Prostate gland (tissue), 2 donors: ENCODE results near the gene C1orf50.

Experiments used
- POLR2A ChIP-seq: fragments of 450-650 bp; IDR thresholded peaks from one replicate; pipeline ENCODE4 v1.6.1; 2016; ENCODE audit warnings: antibody characterized with exemption, mild to moderate bottlenecking
- TF ChIP-seq, protein P1 (sequence below), 4 experiments: fragments of 200-600 bp in 2 of 4; fragments of 450-650 bp in 2 of 4; sonication (generic) in 2 of 4; IDR thresholded peaks; 1 replicate in 3 of 4; 2 replicates in 1 of 4; pipeline ENCODE4 v1.5.1; 2016 to 2019; ENCODE audit warnings: antibody characterized with exemption in 4 of 4, mild to moderate bottlenecking in 2 of 4, moderate library complexity in 2 of 4

DNA sequence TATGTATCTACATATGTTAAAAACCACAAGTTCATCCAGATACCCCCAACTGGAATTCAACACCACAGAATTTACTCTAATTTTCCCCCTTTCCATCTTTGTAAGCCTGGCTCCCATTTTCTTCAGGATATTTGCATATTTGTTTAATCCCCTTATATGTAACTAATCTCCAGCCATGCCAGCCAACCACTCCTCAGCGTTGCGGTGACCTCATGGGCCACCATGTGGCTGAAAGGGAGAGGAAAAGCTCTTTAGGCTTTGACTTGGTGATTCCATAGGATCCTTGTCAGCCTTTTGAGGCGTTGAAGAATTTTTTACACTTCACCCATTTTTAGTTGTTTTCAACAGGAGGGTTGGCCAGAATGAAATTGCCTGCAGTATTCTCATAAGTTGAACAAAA, 37.0 kb upstream of the C1orf50 start:
- no peak for TF ChIP-seq POLR2A
- TF ChIP-seq, protein P1, sequence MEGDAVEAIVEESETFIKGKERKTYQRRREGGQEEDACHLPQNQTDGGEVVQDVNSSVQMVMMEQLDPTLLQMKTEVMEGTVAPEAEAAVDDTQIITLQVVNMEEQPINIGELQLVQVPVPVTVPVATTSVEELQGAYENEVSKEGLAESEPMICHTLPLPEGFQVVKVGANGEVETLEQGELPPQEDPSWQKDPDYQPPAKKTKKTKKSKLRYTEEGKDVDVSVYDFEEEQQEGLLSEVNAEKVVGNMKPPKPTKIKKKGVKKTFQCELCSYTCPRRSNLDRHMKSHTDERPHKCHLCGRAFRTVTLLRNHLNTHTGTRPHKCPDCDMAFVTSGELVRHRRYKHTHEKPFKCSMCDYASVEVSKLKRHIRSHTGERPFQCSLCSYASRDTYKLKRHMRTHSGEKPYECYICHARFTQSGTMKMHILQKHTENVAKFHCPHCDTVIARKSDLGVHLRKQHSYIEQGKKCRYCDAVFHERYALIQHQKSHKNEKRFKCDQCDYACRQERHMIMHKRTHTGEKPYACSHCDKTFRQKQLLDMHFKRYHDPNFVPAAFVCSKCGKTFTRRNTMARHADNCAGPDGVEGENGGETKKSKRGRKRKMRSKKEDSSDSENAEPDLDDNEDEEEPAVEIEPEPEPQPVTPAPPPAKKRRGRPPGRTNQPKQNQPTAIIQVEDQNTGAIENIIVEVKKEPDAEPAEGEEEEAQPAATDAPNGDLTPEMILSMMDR (IDR thresholded peaks at IDR 0.05) = no peak
